H1 (cell line): ENCODE data around the gene ATP6V0D1. TPM values are rescaled to one million over a fixed set of nuclear protein-coding genes. Genes with fewer than 3 reads are reported as not detected.
A peak's percentile ranks its signal among the peaks of the same experiment; 100 is the strongest.

ENCODE experiments used
- CTCF ChIA-PET: fragments of 300-600 bp; sonication (Branson Sonifier 250); formaldehyde crosslinking; loops from one replicate; lab custom pipeline; 2021; ENCODE audit not compliant: partially characterized antibody; lab: Charles Lee
- POLR2A ChIA-PET: fragments of 300-600 bp; sonication (Branson Sonifier 250); formaldehyde crosslinking; loops from one replicate; lab custom pipeline; 2021; ENCODE audit warnings: inconsistent platforms; ENCODE audit not compliant: partially characterized antibody; lab: Charles Lee
- DNase-seq, 2 experiments: peaks; one replicate each; pipeline versions ENCODE4 v3.0.0 to v3.0.0-alpha.2; 2010 to 2022; ENCODE audit warnings: low spot score in 2 of 2, low read depth in 1 of 2, mixed read lengths in 1 of 2
- FAIRE-seq: peaks from 2 replicates; lab custom pipeline; 2011; peaks lifted over from hg19 to GRCh38; lab: Jason Lieb, UNC
- H2AFZ ChIP-seq: 2 replicates; pipeline ENCODE4 v1.8.1; 2012; ENCODE audit warnings: low read length, inconsistent platforms
- H2AK5ac ChIP-seq: 2 replicates; pipeline ENCODE4 v1.6.1; 2013; ENCODE audit warnings: low read depth, low read length
- H2BK120ac ChIP-seq: replicated peaks from 2 replicates; pipeline ENCODE3; 2013; ENCODE audit warnings: low read depth, low read length, inconsistent platforms
- H2BK12ac ChIP-seq: 2 replicates; pipeline ENCODE4 v1.6.1; 2013; ENCODE audit warnings: low read depth, low read length
- H2BK15ac ChIP-seq: 2 replicates; pipeline ENCODE4 v1.6.1; 2013; ENCODE audit warnings: low read length
- H2BK20ac ChIP-seq: 2 replicates; pipeline ENCODE4 v1.6.1; 2013; ENCODE audit warnings: low read length
- H2BK5ac ChIP-seq: 2 replicates; pipeline ENCODE4 v1.6.1; 2013; ENCODE audit warnings: low read depth, low read length
- H3K14ac ChIP-seq: 2 replicates; pipeline ENCODE4 v1.6.1; 2013; ENCODE audit warnings: inconsistent platforms; ENCODE audit not compliant: insufficient read length
- H3K18ac ChIP-seq: 2 replicates; pipeline ENCODE4 v1.6.1; 2013; ENCODE audit warnings: low read length; ENCODE audit errors: extremely low read depth
- H3K23ac ChIP-seq: 2 replicates; pipeline ENCODE4 v1.6.1; 2013; ENCODE audit warnings: inconsistent platforms; ENCODE audit not compliant: insufficient read length
- H3K23me2 ChIP-seq: 2 replicates; pipeline ENCODE4 v1.6.1; 2013; ENCODE audit warnings: low read depth, low read length
- H3K27ac ChIP-seq: 2 replicates; pipeline ENCODE4 v1.6.1; 2011; ENCODE audit warnings: low read depth, low read length, inconsistent platforms
- H3K27me3 ChIP-seq, 4 experiments: replicated peaks in 1 of 4; 1 replicate in 1 of 4; 2 replicates in 3 of 4; pipeline versions ENCODE4 v1.6.1 to v1.8.1; 2011 to 2013; ENCODE audit warnings: low read length in 3 of 4, mild to moderate bottlenecking in 3 of 4, inconsistent platforms in 2 of 4, mixed read lengths in 2 of 4, moderate library complexity in 1 of 4; ENCODE audit not compliant: control insufficient read depth in 3 of 4, insufficient read depth in 3 of 4; ENCODE audit errors: extremely low read depth in 1 of 4
- H3K36me3 ChIP-seq, 4 experiments: 2 replicates each; pipeline versions ENCODE4 v1.6.1 to v1.8.1; 2011 to 2013; ENCODE audit warnings: mild to moderate bottlenecking in 4 of 4, low read length in 3 of 4, moderate library complexity in 2 of 4, control low read depth in 1 of 4, inconsistent platforms in 1 of 4; ENCODE audit not compliant: insufficient read depth in 4 of 4, control insufficient read depth in 2 of 4
- H3K4ac ChIP-seq: replicated peaks from 2 replicates; pipeline ENCODE3; 2013; ENCODE audit warnings: low read length, low read depth, mixed read lengths, inconsistent platforms; ENCODE audit not compliant: insufficient read length
- H3K4me1 ChIP-seq, 4 experiments: replicated peaks in 1 of 4; 1 replicate in 1 of 4; 2 replicates in 3 of 4; pipeline versions ENCODE4 v1.6.1 to v1.8.1; 2011 to 2013; ENCODE audit warnings: low read length in 3 of 4, inconsistent platforms in 2 of 4, mixed read lengths in 1 of 4; ENCODE audit not compliant: insufficient read depth in 4 of 4, control insufficient read depth in 3 of 4
- H3K4me2 ChIP-seq, 2 experiments: 2 replicates each; pipeline versions ENCODE4 v1.6.1 to v1.8.1; 2011 to 2013; ENCODE audit warnings: low read depth in 2 of 2, low read length in 2 of 2, control low read depth in 1 of 2, inconsistent platforms in 1 of 2, mild to moderate bottlenecking in 1 of 2; ENCODE audit not compliant: insufficient read depth in 1 of 2
- H3K4me3 ChIP-seq, 4 experiments: fragments of 200-600, 300-600 bp in 1 of 4; sonication (generic), shearing (Covaris generic), sonication (Bioruptor Twin) in 1 of 4; 2 replicates each; pipeline versions ENCODE4 v1.5.1 to v1.8.1; 2011 to 2016; ENCODE audit warnings: low read length in 4 of 4, low read depth in 3 of 4, control low read depth in 2 of 4, inconsistent platforms in 2 of 4, mild to moderate bottlenecking in 2 of 4, mixed read lengths in 1 of 4, moderate library complexity in 1 of 4; ENCODE audit not compliant: insufficient read depth in 2 of 4; ENCODE audit errors: extremely low read depth in 1 of 4
- H3K56ac ChIP-seq: replicated peaks from 2 replicates; pipeline ENCODE3; 2013; ENCODE audit warnings: low read depth, mild to moderate bottlenecking, mixed read lengths, low read length, inconsistent platforms; ENCODE audit not compliant: insufficient read length
- H3K79me1 ChIP-seq: 2 replicates; pipeline ENCODE4 v1.6.1; 2013; ENCODE audit warnings: low read depth, low read length, control low read depth
- H3K79me2 ChIP-seq, 2 experiments: 2 replicates each; pipeline versions ENCODE4 v1.6.1 to v1.8.1; 2012 to 2013; ENCODE audit warnings: low read length in 2 of 2, mild to moderate bottlenecking in 2 of 2, inconsistent platforms in 1 of 2; ENCODE audit not compliant: insufficient read depth in 2 of 2, control insufficient read depth in 1 of 2
- H3K9ac ChIP-seq, 4 experiments: replicated peaks in 1 of 4; 1 replicate in 1 of 4; 2 replicates in 3 of 4; pipeline versions ENCODE4 v1.6.1 to v1.8.1; 2011 to 2013; ENCODE audit warnings: low read depth in 3 of 4, low read length in 3 of 4, control low read depth in 2 of 4, mild to moderate bottlenecking in 2 of 4, moderate library complexity in 2 of 4, inconsistent platforms in 1 of 4; ENCODE audit errors: extremely low read depth in 1 of 4
- H3K9me3 ChIP-seq, 2 experiments: 2 replicates each; pipeline versions ENCODE4 v1.6.1 to v1.8.1; 2012 to 2013; ENCODE audit warnings: mild to moderate bottlenecking in 2 of 2, moderate library complexity in 2 of 2, control low read depth in 1 of 2, inconsistent platforms in 1 of 2, low read depth in 1 of 2, low read length in 1 of 2, mixed read lengths in 1 of 2; ENCODE audit not compliant: insufficient read depth in 2 of 2
- H4K20me1 ChIP-seq, 2 experiments: replicated peaks in 1 of 2; 2 replicates each; pipeline versions ENCODE3 to v1.8.1; 2011 to 2013; ENCODE audit warnings: inconsistent platforms in 2 of 2, low read length in 2 of 2, mild to moderate bottlenecking in 1 of 2; ENCODE audit not compliant: insufficient read depth in 2 of 2, control insufficient read depth in 1 of 2
- H4K5ac ChIP-seq: 2 replicates; pipeline ENCODE4 v1.6.1; 2013; ENCODE audit warnings: low read length, low read depth, mixed read lengths, inconsistent platforms; ENCODE audit not compliant: insufficient read length
- H4K8ac ChIP-seq: 2 replicates; pipeline ENCODE4 v1.8.0; 2013; ENCODE audit warnings: mild to moderate bottlenecking, moderate library complexity, low read length, inconsistent platforms; ENCODE audit not compliant: insufficient read depth; ENCODE audit errors: extremely low read depth
- H4K91ac ChIP-seq: replicated peaks from 2 replicates; pipeline ENCODE3; 2013; ENCODE audit warnings: low read length, mixed read lengths, inconsistent platforms; ENCODE audit not compliant: insufficient read length
- RFX5 ChIP-seq: IDR thresholded peaks from 2 replicates; pipeline ENCODE4 v1.6.1; 2011; ENCODE audit warnings: low read depth, low read length, improper control_type of control experiment, borderline replicate concordance
- WGBS, 2 experiments: shearing (Covaris generic) in 1 of 2; methylation state at CpG; one replicate each; pipeline versions ENCODE4 v1.1.6 to v1.1.7; 2013 to 2015; ENCODE audit warnings: low lambda C conversion rate in 2 of 2, mixed read lengths in 2 of 2, inconsistent platforms in 1 of 2, low coverage in 1 of 2, missing lambda C conversion rate in 1 of 2; ENCODE audit not compliant: insufficient replicate concordance in 2 of 2, insufficient coverage in 1 of 2, insufficient read length in 1 of 2; ENCODE audit errors: extremely low coverage in 1 of 2, missing lambda C conversion rate in 1 of 2; 5-methylcytosine and 5-hydroxymethylcytosine counted together
- polyA plus RNA-seq, 7 experiments: library from polyadenylated mRNA; depleted of rRNA in 3 of 7; stranded (reverse) in 5 of 7; unstranded in 2 of 7; fragments of >200 nt in 5 of 7; fragments of 200-250 nt in 2 of 7; gene quantifications; 1 replicate in 5 of 7; 2 replicates in 1 of 7; 4 replicates in 1 of 7; pipeline versions ENCODE4 v1.2.1 to v1.2.3, GENCODE V29; 2011 to 2013; ENCODE audit warnings: missing spikeins in 2 of 7, mixed read lengths in 2 of 7
- total RNA-seq: library from RNA; stranded (reverse); fragmentation: NEBNext Ultra II Directional; extraction: Animal tissue kit (Norgen Biotek cat#: 25700); gene quantifications from 2 replicates; pipeline ENCODE4 v1.2.1, GENCODE V29; 2021

Gene ATP6V0D1
- total and polyA plus RNA-seq, 2 of the 8 experiments (the other 6 are each of a cell fraction or from before 2014, with no cell fraction given): 47.3 to 134 TPM

DNA sequence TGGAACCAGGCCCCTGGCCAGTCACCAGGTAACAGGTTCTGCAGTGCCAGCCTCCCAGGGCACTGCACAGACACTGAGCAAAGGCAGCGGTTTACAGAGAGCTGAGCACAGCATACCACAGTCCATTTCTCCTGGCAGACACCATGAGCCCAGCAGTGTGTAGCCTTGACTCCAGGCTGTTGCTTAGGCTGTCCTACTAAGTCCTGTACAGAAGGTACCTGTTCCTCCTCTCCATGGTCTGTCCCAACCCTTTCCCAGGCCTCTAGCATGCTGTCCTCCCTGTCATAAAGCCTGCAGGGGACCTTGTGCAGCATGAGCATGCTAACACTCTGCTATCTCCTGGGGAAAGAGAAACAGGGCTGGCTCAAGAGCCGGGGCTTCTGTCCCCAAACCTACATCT lies 20.0 kb downstream of the ATP6V0D1 start:
- TF ChIP-seq RFX5: no peak
- peaks cover 23% of the 10 kb centered on the region in 2 experiments for H4K20me1 ChIP-seq
- H3K23ac ChIP-seq: no peak overlapping the region

More for the DNA sequence above, 20.0 kb downstream of the ATP6V0D1 start:
- H3K4me3 ChIP-seq: no peak overlapping the region
- no peak overlapping the region for H2AFZ ChIP-seq
- no peak overlapping the region for H2BK12ac ChIP-seq
- no peak overlapping the region for H4K5ac ChIP-seq
- CTCF ChIA-PET: interaction anchor here (0.8 to 28.6 kb wide), 6 partner anchors 12 to 200 kb away, joined by 3 to 683 read pairs (median 6); partner anchors contain the start of gene HSD11B2
- peaks cover 0 to 5% (median 2%) of the 10 kb centered on the region in 4 experiments; a peak in 4 of 7 replicates for H3K4me1 ChIP-seq
- H3K14ac ChIP-seq: no peak overlapping the region
- no peak overlapping the region for H2BK15ac ChIP-seq
- peaks cover 4% of the 10 kb centered on the region for H3K79me1 ChIP-seq
- H3K18ac ChIP-seq: no peak overlapping the region
- no peak overlapping the region for H3K27ac ChIP-seq
- H2BK120ac ChIP-seq: no peak overlapping the region
- H4K8ac ChIP-seq: peak overlapping the region; percentile 41; the same call in 1 of the 2 replicates
- H2BK20ac ChIP-seq: no peak overlapping the region
- H3K9me3 ChIP-seq: no peaks in the 10 kb centered on the region
- peaks cover 0 to 9% of the 10 kb centered on the region in 2 experiments; a peak in 1 of 4 replicates for H3K79me2 ChIP-seq
- H3K36me3 ChIP-seq: no peaks in the 10 kb centered on the region
- no peak for FAIRE-seq
- H2BK5ac ChIP-seq: no peak overlapping the region
- DNase-seq: no peak
- no peak overlapping the region for H4K91ac ChIP-seq
- no peak overlapping the region for H3K9ac ChIP-seq
- H3K4me2 ChIP-seq: no peak overlapping the region
- no peaks in the 10 kb centered on the region for H3K23me2 ChIP-seq
- no peak overlapping the region for H3K56ac ChIP-seq
- WGBS, 2 experiments: 88% methylated on average over 2 of the region's 2 CpGs; no CpG with 5 or more reads in 1 of the 2 experiments
- POLR2A ChIA-PET: no interaction called here
- no peak overlapping the region for H3K4ac ChIP-seq
- H2AK5ac ChIP-seq: no peak overlapping the region
- no peaks in the 10 kb centered on the region for H3K27me3 ChIP-seq
